ENCODE results near the gene MARF1.
"Not testable (repeated sequence)": the region's sequence is repeated elsewhere in the genome, so short reads cannot be mapped to it uniquely, and the experiment has no call there.

DNA sequence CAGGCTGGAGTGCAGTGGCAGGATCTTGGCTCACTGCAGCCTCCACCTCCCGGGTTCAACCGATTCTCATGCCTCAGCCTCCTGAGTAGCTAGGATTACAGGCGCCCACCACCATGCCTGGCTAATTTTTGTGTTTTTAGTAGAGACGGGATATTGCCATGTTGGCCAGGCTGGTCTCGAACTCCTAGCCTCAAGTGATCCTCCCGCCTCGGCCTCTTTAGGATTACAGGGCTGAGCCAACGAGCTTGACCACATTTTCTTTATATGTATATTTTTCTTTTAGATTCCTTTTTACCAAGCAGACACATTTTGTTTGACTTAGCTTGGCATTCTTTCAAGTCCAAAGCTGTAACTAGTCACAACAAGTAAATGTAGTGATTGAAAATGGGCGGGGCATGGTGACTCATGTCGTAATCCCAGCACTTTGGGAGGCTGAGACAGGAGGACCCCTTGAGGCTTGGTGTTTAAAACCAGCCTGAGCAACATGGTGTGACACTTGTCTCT lies 2.1 kb upstream of the MARF1 start:
- TF ChIP-seq, protein P1, sequence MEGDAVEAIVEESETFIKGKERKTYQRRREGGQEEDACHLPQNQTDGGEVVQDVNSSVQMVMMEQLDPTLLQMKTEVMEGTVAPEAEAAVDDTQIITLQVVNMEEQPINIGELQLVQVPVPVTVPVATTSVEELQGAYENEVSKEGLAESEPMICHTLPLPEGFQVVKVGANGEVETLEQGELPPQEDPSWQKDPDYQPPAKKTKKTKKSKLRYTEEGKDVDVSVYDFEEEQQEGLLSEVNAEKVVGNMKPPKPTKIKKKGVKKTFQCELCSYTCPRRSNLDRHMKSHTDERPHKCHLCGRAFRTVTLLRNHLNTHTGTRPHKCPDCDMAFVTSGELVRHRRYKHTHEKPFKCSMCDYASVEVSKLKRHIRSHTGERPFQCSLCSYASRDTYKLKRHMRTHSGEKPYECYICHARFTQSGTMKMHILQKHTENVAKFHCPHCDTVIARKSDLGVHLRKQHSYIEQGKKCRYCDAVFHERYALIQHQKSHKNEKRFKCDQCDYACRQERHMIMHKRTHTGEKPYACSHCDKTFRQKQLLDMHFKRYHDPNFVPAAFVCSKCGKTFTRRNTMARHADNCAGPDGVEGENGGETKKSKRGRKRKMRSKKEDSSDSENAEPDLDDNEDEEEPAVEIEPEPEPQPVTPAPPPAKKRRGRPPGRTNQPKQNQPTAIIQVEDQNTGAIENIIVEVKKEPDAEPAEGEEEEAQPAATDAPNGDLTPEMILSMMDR (IDR thresholded peaks at IDR 0.05), result not testable (repeated sequence)
- not testable (repeated sequence) for TF ChIP-seq POLR2A (IDR thresholded peaks at IDR 0.05)
